IMR-90 (cell line): ENCODE results near the gene FBXL7.

ENCODE experiments used
- BHLHE40 ChIP-seq: fragments of 150-350 bp; IDR thresholded peaks from 2 replicates; pipeline ENCODE4 v1.6.1; 2016; ENCODE audit warnings: mild to moderate bottlenecking, low read depth, low read length
- CEBPB ChIP-seq: IDR thresholded peaks from 2 replicates; pipeline ENCODE4 v1.6.1; 2012; ENCODE audit warnings: low read depth, low read length, improper control_type of control experiment
- CTCF ChIP-seq: conservative IDR thresholded peaks from 2 replicates; pipeline ENCODE4 v1.5.1; 2012; ENCODE audit warnings: mild to moderate bottlenecking, low read depth, low read length, improper control_type of control experiment
- MXI1 ChIP-seq: IDR thresholded peaks from 2 replicates; pipeline ENCODE4 v1.6.1; 2012; ENCODE audit warnings: low read depth, mild to moderate bottlenecking, low read length, moderate library complexity, borderline replicate concordance
- POLR2A ChIP-seq: IDR thresholded peaks from 2 replicates; pipeline ENCODE4 v1.6.1; 2012; ENCODE audit warnings: mild to moderate bottlenecking, low read depth, low read length
- RAD21 ChIP-seq: IDR thresholded peaks from 2 replicates; pipeline ENCODE4 v1.6.1; 2012; ENCODE audit warnings: low read length, improper control_type of control experiment
- RFX5 ChIP-seq: IDR thresholded peaks from 2 replicates; pipeline ENCODE4 v1.8.0; 2012; ENCODE audit warnings: low read depth, mild to moderate bottlenecking, low read length, moderate library complexity

DNA sequence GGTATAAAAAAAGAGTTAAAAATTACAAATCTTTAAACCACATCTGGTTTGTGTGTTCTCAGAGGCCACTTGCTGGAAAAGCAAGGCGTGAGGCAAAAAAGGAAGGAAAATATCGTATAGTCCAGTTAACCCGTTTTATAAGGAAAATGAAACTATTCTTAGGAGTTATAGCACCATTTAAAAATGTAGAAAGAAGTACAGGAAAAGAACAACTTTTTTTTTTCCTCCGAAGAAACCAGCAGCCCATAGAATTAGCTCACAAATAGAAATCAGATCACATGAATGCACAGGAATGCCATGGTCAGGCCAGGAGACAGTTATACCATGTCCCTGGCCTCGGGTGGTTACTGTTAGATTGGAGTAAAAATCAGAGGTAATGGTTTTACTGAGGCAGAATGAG, 241.6 kb downstream of the FBXL7 start:
- TF ChIP-seq POLR2A (no peak), CTCF (no peak), MXI1 (no peak), RAD21 (no peak), CEBPB (no peak), BHLHE40 (no peak), RFX5 (no peak)
